ENCODE measurements around the gene CCL16. TPM values are rescaled to one million over a fixed set of nuclear protein-coding genes. Genes with fewer than 3 reads are reported as not detected.
A peak's percentile ranks its signal among the peaks of the same experiment; 100 is the strongest.

Gene CCL16
- total RNA-seq, 1 donor, result not detected

DNA sequence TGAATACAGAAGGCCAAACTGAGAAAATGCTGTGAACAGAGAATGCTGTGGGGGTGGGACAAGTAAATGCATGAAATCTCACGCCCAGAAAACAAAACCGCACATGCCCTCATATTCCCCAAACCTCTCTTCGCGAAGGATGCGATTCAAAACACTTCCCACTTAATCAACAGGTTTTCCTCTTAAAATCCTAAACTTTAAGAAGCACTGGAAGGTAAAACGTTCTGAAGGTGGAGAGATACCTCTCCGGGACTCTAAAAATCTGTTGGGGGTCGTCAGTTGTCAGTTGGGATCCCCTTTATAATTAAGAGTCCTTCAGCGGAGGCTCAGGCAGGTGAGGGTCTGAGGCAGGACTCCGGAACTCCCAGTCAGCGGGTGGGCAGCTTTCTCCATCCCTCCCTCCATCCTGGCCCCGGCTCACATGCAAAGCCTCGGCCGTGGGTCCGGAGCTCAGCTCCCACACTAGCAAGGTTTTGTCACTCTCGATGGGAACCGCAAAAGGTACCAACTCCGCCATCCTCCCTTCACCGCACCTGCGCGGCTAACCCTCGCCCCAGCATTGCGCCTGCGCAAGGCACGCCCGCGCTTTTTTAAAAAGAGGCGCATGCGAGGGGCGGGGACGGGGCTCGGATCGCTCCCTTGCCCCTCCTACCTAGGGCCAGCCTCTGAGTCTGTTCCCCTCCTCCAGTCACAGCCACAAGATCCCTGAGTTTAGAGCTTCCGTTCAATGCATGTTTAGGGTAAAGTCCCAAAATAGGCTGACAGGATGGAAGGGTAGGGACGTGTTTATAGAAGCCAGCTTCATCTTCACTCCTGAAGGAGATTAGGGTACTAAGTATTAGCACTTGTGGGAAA, 50.9 kb downstream of the CCL16 start, which contains the start of gene RDM1:
TSS of gene RDM1 (minus strand) at position 563 of the 855 bp plus-strand sequence. CDS start at position 517, 46 bp downstream.
- Histone ChIP-seq H3K27ac (ENCODE audit: low read depth, low read length) (no peak within 1 kb of the TSS), H3K4me3 (ENCODE audit: insufficient read depth, low read length) (peak within 1 kb of the TSS; percentile 75), H3K4me2 (ENCODE audit: insufficient read depth, low read length) (peak within 1 kb of the TSS; percentile 85), H3K36me3 (ENCODE audit: insufficient read depth, low read length) (no peaks in the 10 kb centered on the region), H4K20me1 (ENCODE audit: insufficient read depth, low read length) (no peaks in the 10 kb centered on the region), H2AFZ (ENCODE audit: low read length) (peak within 1 kb of the TSS; percentile 96), H3K27me3 (ENCODE audit: insufficient read depth, low read length) (no peaks in the 10 kb centered on the region), H3K9me3 (ENCODE audit: low read depth, low read length) (no peaks in the 10 kb centered on the region), H3K79me2 (ENCODE audit: insufficient read depth, low read length) (no peaks in the 10 kb centered on the region), H3K4me1 (ENCODE audit: insufficient read depth, low read length) (peaks cover 33% of the 10 kb centered on the region)
- peak; percentile 96 for DNase-seq (ENCODE audit: insufficient read length, low spot score, missing footprints)
- TF ChIP-seq, protein P1, sequence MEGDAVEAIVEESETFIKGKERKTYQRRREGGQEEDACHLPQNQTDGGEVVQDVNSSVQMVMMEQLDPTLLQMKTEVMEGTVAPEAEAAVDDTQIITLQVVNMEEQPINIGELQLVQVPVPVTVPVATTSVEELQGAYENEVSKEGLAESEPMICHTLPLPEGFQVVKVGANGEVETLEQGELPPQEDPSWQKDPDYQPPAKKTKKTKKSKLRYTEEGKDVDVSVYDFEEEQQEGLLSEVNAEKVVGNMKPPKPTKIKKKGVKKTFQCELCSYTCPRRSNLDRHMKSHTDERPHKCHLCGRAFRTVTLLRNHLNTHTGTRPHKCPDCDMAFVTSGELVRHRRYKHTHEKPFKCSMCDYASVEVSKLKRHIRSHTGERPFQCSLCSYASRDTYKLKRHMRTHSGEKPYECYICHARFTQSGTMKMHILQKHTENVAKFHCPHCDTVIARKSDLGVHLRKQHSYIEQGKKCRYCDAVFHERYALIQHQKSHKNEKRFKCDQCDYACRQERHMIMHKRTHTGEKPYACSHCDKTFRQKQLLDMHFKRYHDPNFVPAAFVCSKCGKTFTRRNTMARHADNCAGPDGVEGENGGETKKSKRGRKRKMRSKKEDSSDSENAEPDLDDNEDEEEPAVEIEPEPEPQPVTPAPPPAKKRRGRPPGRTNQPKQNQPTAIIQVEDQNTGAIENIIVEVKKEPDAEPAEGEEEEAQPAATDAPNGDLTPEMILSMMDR (IDR thresholded peaks at IDR 0.05; ENCODE audit: extremely low read depth, low read depth, low read length), result no peak

DNA sequence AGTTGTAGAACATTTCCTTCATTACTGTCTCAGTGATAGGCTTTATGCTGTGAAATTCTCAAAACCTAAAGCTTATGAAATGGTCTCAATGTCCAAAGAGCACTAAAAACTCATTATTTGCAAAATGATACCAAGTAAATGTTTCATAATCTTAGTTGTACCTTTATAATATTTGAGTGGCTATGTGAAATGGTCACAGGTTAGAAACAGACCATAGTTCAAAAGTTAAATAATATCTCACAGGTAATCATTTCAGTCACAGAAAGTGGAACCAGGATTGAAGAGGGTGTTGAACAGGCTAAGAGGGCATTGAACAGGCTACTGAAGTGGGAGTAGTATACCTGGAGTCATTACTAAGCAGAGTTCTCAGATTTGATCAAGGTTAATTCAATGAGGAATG, 53.6 kb downstream of the CCL16 start:
- Histone ChIP-seq H3K4me2 (ENCODE audit: insufficient read depth, low read length) (no peak overlapping the region), H3K27me3 (ENCODE audit: insufficient read depth, low read length) (no peaks in the 10 kb centered on the region), H3K4me1 (ENCODE audit: insufficient read depth, low read length) (peaks cover 29% of the 10 kb centered on the region), H3K27ac (ENCODE audit: low read depth, low read length) (no peak overlapping the region), H3K79me2 (ENCODE audit: insufficient read depth, low read length) (no peaks in the 10 kb centered on the region), H2AFZ (ENCODE audit: low read length) (no peak overlapping the region), H4K20me1 (ENCODE audit: insufficient read depth, low read length) (no peaks in the 10 kb centered on the region), H3K9me3 (ENCODE audit: low read depth, low read length) (no peaks in the 10 kb centered on the region), H3K36me3 (ENCODE audit: insufficient read depth, low read length) (no peaks in the 10 kb centered on the region), H3K4me3 (ENCODE audit: insufficient read depth, low read length) (no peak overlapping the region)
- DNase-seq (ENCODE audit: insufficient read length, low spot score, missing footprints), result no peak
- TF ChIP-seq, protein P1 (IDR thresholded peaks at IDR 0.05; ENCODE audit: extremely low read depth, low read depth, low read length), result no peak

Other genes with a start within 250 kb of the CCL16 start
- gene RASL10B, start 249.9 kb downstream of the CCL16 start, total RNA-seq, result 2.7 and 4.0 TPM in 2 replicates
- not detected in 2 replicates for gene GAS2L2, start 228.3 kb downstream of the CCL16 start, total RNA-seq
- gene C17orf50, start 220.6 kb downstream of the CCL16 start, total RNA-seq, result not detected in 2 replicates
- gene MMP28, start 185.9 kb downstream of the CCL16 start, total RNA-seq, result 1.2 and 1.8 TPM in 2 replicates
- 53.3 and 55.0 TPM in 2 replicates for gene TAF15, start 172.0 kb downstream of the CCL16 start, total RNA-seq
- not detected in 2 replicates for gene HEATR9, start 112.6 kb downstream of the CCL16 start, total RNA-seq
- gene CCL5, start 101.1 kb downstream of the CCL16 start, total RNA-seq, result under 0.01 and 0.36 TPM in 2 replicates
- 0.29 and 0.36 TPM in 2 replicates for gene RDM1, start 50.7 kb downstream of the CCL16 start, total RNA-seq
- gene LYZL6, start 37.8 kb downstream of the CCL16 start, total RNA-seq, result not detected in 2 replicates
- not detected in 2 replicates for gene CCL14, start 5.2 kb upstream of the CCL16 start, total RNA-seq
- gene CCL15, start 20.1 kb upstream of the CCL16 start, total RNA-seq, result not detected in 2 replicates
- gene CCL23, start 36.5 kb upstream of the CCL16 start, total RNA-seq, result not detected in 2 replicates
- 0.36 TPM in 1 of 2 replicates, not detected in the other for gene CCL18, start 82.8 kb upstream of the CCL16 start, total RNA-seq
- gene CCL3, start 108.6 kb upstream of the CCL16 start, total RNA-seq, result 0.29 and 0.36 TPM in 2 replicates
- 0.36 TPM in 1 of 2 replicates, not detected in the other for gene CCL4, start 122.3 kb upstream of the CCL16 start, total RNA-seq
- gene TBC1D3B, start 195.1 kb upstream of the CCL16 start, total RNA-seq, result 0.36 and 0.88 TPM in 2 replicates
- not detected in 2 replicates for gene CCL3L1, start 215.3 kb upstream of the CCL16 start, total RNA-seq
- gene CCL4L2, start 229.6 kb upstream of the CCL16 start, total RNA-seq, result not detected in 2 replicates